HEK293T (cell line): ENCODE results near the gene GARIN5A.

Experiments
- CTCF ChIA-PET: fragments of 350-600 bp; formaldehyde crosslinking; extraction: SDS; loops from one replicate; lab custom pipeline; 2021; ENCODE audit warnings: antibody characterized with exemption, inconsistent platforms; lab: Yijun Ruan, JAX
- POLR2A ChIA-PET: fragments of 350-600 bp; formaldehyde crosslinking; extraction: SDS; loops from one replicate; lab custom pipeline; 2020; ENCODE audit warnings: antibody characterized with exemption, inconsistent platforms; lab: Yijun Ruan, JAX
- DNase-seq: peaks from one replicate; pipeline ENCODE4 v3.0.0; 2012; ENCODE audit warnings: mixed read lengths; ENCODE audit errors: extremely low spot score
- ARNT ChIP-seq: fragments of 450-650 bp; IDR thresholded peaks from 2 replicates; pipeline ENCODE4 v1.6.1; 2017; ENCODE audit warnings: mild to moderate bottlenecking
- BHLHE40 ChIP-seq: fragments of 450-650 bp; IDR thresholded peaks from 2 replicates; pipeline ENCODE4 v1.6.1; 2016; ENCODE audit warnings: mild to moderate bottlenecking, moderate library complexity, borderline replicate concordance
- CTBP1 ChIP-seq: fragments of 450-650 bp; IDR thresholded peaks from 2 replicates; pipeline ENCODE4 v1.6.1; 2016; ENCODE audit warnings: borderline replicate concordance
- ELF4 ChIP-seq: fragments of 450-650 bp; IDR thresholded peaks from 2 replicates; pipeline ENCODE4 v1.6.1; 2017; ENCODE audit warnings: antibody characterized with exemption
- FOXA1 ChIP-seq: fragments of 450-650 bp; IDR thresholded peaks from 2 replicates; pipeline ENCODE4 v1.6.1; 2016; ENCODE audit warnings: mild to moderate bottlenecking
- FOXK2 ChIP-seq: fragments of 450-650 bp; IDR thresholded peaks from 2 replicates; pipeline ENCODE4 v1.6.1; 2016; ENCODE audit warnings: mild to moderate bottlenecking
- FOXM1 ChIP-seq: fragments of 450-650 bp; IDR thresholded peaks from 2 replicates; pipeline ENCODE4 v1.6.1; 2017; ENCODE audit warnings: mild to moderate bottlenecking, borderline replicate concordance
- HDGF ChIP-seq: fragments of 450-650 bp; IDR thresholded peaks from 2 replicates; pipeline ENCODE4 v1.6.1; 2017; ENCODE audit warnings: antibody characterized with exemption, borderline replicate concordance
- L3MBTL2 ChIP-seq: fragments of 450-650 bp; conservative IDR thresholded peaks from 2 replicates; pipeline ENCODE4 v1.6.1; 2016; ENCODE audit warnings: mild to moderate bottlenecking
- LEF1 ChIP-seq: fragments of 450-650 bp; IDR thresholded peaks from 2 replicates; pipeline ENCODE4 v1.6.1; 2017; ENCODE audit warnings: mild to moderate bottlenecking, borderline replicate concordance
- NFRKB ChIP-seq: fragments of 450-650 bp; IDR thresholded peaks from 2 replicates; pipeline ENCODE4 v1.6.1; 2016; ENCODE audit warnings: mild to moderate bottlenecking, moderate library complexity
- SP1 ChIP-seq: fragments of 450-650 bp; IDR thresholded peaks from 2 replicates; pipeline ENCODE4 v1.6.1; 2017
- SUZ12 ChIP-seq: fragments of 450-650 bp; IDR thresholded peaks from 2 replicates; pipeline ENCODE4 v1.6.1; 2016; ENCODE audit warnings: mild to moderate bottlenecking
- TARDBP ChIP-seq: fragments of 450-650 bp; IDR thresholded peaks from 2 replicates; pipeline ENCODE4 v1.6.1; 2016
- ZNF384 ChIP-seq: fragments of 450-650 bp; IDR thresholded peaks from 2 replicates; pipeline ENCODE4 v1.6.1; 2016
- TF ChIP-seq, protein P1 (sequence below): fragments of 450-650 bp; IDR thresholded peaks from 2 replicates; pipeline ENCODE4 v1.6.1; 2016

Gene GARIN5A

DNA sequence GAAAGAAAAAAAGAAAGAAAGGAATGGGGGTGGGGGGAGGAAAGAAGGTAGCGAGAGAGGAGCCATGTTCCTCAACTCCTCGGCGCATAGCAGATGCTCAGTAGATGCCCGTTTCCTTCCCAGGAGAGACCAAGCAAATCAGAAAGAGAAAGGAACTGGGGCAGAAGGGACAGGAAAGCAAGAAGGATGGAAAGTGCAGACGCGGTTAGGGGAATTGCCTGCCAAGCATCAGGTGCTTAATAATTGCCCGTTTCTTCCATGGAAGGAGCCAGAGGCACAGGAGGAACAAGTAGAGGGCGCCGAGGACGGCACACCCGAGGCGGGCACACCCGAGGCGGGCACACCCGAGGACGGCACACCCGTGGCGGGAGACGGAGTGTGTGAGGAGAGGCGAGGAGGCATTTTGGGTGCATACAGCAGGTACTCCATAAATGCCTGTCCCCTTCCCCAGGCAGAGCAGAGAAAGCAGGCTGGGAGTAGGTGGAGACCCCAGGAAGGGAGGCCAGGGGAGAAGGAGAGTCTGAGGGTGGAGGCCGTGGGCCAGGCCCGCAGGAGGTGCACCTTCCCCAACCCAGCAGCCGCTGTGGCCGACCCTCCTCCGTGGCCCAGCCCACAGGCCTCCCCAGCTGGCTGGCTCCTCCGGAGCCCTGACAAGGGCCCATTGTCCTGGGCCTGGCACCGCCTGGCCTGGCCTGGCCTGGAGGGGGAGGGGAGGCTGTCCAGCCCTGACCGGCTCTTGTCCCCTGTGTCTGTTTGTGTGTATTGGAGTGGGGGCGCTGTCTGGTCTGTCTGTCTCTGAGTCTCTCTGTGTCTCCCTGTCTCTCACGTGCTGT, 19.8 kb upstream of the GARIN5A start:
- DNase-seq, result no peak
- no peak for TF ChIP-seq FOXA1
- no peak for TF ChIP-seq HDGF
- TF ChIP-seq, protein P1, sequence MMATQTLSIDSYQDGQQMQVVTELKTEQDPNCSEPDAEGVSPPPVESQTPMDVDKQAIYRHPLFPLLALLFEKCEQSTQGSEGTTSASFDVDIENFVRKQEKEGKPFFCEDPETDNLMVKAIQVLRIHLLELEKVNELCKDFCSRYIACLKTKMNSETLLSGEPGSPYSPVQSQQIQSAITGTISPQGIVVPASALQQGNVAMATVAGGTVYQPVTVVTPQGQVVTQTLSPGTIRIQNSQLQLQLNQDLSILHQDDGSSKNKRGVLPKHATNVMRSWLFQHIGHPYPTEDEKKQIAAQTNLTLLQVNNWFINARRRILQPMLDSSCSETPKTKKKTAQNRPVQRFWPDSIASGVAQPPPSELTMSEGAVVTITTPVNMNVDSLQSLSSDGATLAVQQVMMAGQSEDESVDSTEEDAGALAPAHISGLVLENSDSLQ, result no peak
- POLR2A ChIA-PET, result interaction anchor here (1.1 kb wide), 1 partner anchor 15 kb away, joined by 4 read pairs; the partner anchor contains the start of gene JOSD2
- CTCF ChIA-PET, result interaction anchor here (0.7 kb wide), 1 partner anchor 173 kb away, joined by 3 read pairs; no protein-coding TSS in a partner anchor

DNA sequence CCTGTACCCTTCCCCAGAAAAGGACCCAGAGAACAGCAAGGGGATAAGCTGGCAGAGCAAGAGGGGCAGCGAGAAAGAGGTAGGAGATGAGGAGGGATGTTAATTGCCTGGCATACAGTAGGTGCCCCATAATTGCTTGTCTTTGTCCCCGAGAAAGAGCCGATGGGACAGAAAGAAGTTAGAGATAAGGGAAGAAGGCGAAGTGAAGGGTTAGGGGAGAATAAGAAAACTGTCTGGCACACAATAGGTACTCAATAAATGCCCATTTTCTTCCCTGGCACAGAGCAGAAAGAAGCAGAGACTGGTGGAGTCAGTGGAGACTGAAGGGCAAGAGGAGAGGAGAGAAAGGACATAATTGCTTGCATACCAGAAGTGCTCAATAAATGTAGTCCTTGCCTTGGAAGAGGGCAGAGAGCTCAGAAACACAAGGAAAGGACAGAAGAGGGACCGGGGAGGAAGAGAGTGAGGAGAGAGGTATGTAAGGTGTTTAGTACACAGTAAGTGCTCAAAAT, 18.4 kb upstream of the GARIN5A start:
- POLR2A ChIA-PET, result no interaction called here
- CTCF ChIA-PET, result no interaction called here
- TF ChIP-seq, protein P1, result no peak
- TF ChIP-seq FOXM1, result no peak
- DNase-seq, result no peak

DNA sequence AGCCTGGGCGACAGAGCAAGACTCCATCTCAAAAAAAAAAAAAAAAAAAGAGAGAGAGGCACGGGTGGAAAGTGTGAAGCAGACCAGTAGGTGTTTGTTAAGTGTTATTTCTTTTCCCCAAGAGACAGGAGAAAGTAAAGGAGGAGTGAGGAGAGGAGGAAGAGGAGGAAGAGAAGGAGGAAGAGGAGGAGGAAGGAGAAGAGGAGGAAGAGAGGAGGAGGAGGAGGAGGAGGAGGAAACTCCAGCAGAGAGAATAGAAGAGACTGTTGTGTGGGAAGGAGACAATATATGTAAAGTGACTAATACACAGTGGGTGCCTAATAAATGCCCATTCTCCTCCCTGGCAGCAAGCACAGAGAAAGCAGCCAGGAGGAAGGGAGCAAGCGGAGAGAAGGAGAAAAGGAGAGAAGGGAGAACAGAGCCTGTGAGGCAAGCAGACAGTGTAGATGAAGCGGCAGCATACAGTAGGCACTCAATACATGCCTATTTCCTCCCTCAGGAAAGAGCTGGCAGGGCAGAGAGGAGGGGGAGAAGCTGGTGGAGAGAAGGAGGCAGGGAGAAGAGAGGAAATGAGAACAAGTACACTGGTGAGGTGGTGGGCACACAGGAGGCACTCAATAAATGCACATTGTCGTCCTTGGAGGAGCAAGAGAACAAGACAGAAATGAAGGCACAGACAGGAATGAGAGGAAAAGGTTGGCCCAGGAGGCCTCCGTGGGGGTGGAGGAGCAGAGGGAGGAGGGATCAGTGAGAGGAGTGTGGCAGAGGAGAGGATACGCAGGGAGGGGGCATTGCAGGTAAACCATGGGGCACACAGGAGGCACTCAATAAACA, 17.8 kb upstream of the GARIN5A start:
- CTCF ChIA-PET, result interaction anchor here (0.7 kb wide), 1 partner anchor 32 kb away, joined by 3 read pairs; no protein-coding TSS in a partner anchor
- no peak for DNase-seq
- no peak for TF ChIP-seq SP1
- no peak for TF ChIP-seq BHLHE40
- TF ChIP-seq LEF1, result no peak
- TF ChIP-seq ELF4, result no peak
- TF ChIP-seq CTBP1, result no peak
- TF ChIP-seq ZNF384, result no peak
- no peak for TF ChIP-seq NFRKB
- no peak for TF ChIP-seq L3MBTL2
- POLR2A ChIA-PET, result no interaction called here

DNA sequence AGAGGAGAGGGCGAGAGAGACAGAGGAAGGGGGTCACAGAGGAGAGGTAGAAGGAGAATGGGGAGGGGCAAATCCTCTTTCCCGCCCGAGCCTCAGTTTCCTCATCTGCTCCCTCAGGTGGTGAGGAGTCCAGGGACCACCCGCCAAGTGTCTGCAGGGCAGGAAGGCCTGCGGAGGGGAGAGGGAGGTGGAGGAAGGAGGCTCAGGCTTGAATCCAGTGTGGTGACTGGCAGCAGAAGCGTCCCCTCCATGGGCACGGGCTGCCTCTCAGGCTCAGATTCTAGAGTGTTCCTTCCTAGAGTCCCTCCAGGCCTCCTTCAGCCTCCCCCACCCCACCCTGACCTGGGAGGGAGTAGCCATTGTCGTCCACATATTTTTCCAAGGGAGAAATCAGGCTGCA, 16.5 kb upstream of the GARIN5A start:
- no peak for DNase-seq
- CTCF ChIA-PET, result no interaction called here
- POLR2A ChIA-PET, result no interaction called here
- TF ChIP-seq TARDBP (no peak), FOXM1 (no peak), ELF4 (no peak), CTBP1 (no peak), FOXA1 (no peak), NFRKB (no peak), L3MBTL2 (no peak)
- TF ChIP-seq, protein P1, result no peak

DNA sequence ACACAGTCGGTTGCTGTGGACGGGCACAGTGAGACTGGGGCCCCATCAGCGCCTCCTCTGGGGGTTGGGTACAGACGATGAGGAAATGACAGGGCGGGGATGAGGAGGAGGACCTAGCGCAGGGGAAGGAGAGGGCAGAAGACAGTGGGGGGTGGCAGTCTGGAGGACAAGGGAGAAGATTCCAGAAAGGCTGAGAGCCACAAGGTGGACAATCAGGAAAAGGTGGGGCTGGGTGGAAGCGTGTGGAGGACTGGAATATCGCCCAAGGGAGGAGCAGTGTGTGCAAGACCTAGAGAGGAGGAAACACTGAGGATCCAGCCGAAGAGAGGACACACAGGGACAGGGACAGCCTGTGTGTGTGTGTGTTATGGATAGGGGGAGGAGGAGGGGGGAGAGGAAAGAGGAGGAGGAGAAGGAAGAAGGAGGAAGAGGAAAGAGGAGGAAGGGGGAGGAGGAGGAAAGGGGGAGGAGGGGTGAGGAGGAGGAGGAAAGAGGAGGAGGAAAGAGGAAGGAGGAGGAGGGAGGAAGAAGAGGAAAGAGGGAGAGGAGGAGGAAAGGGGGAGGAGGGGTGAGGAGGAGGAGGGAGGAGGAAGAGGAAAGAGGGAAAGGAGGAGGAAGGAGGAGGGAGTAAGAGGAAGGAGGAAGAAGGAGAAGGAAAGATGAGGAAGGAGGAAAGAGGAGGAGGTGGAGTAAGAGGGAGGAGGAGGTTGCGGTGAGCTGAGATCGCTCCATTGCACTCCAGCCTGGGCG, 15.8 kb upstream of the GARIN5A start:
- POLR2A ChIA-PET, result no interaction called here
- TF ChIP-seq BHLHE40 (no peak), SP1 (no peak), CTBP1 (no peak), NFRKB (no peak), ZNF384 (no peak), ARNT (no peak), LEF1 (no peak), L3MBTL2 (no peak), FOXM1 (no peak)
- TF ChIP-seq, protein P1, result no peak
- DNase-seq, result no peak
- CTCF ChIA-PET, result no interaction called here

DNA sequence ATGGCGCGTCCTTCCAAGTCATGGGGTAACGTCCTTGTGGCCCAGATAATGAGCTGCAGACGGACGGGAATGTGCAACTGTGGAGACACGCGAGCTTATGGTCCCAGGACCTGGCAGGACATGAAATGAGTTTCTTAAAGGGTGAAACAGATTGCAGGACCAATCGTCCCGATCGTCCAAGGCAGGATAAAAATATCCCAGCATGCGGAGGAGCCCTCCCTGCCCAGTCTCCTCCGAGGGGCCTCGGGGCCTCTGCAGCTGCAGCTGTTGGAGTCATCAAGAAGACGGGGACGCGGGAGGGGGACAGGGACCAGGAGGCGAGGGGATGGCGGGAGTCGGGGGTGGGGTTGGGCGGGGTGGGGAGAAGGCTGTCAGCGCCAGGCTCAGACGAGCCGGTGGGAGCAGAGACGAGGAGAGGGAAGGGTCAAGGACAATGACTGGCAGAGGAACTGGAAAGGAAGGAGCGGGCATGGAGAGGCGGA, 14.4 kb upstream of the GARIN5A start:
- POLR2A ChIA-PET, result no interaction called here
- no peak for DNase-seq
- TF ChIP-seq, protein P1, result no peak
- TF ChIP-seq ARNT, result no peak
- no peak for TF ChIP-seq SUZ12
- TF ChIP-seq LEF1, result no peak
- TF ChIP-seq NFRKB, result no peak
- TF ChIP-seq FOXK2, result no peak
- no peak for TF ChIP-seq FOXA1
- no peak for TF ChIP-seq TARDBP
- TF ChIP-seq CTBP1, result no peak
- TF ChIP-seq ELF4, result no peak
- TF ChIP-seq FOXM1, result no peak
- TF ChIP-seq HDGF, result no peak
- no peak for TF ChIP-seq BHLHE40
- CTCF ChIA-PET, result no interaction called here
